Ramos (cell line): ENCODE measurements around the gene LOX.

Experiments used
- in situ Hi-C: fragments of 300-500 bp; cut with MboI; formaldehyde crosslinking; loops from one replicate; pipeline ENCODE4 v1.14.3; 2022; ENCODE audit warnings: low sequenced_read_pairs; ENCODE audit not compliant: unreplicated experiment

Gene LOX

GRCh38 chr5:122078116-122079110 is at the start of gene LOX:
Gene LOX, minus strand, starts transcription at chr5:122078259. Its CDS starts 274 bp downstream, at chr5:122077985.
- in situ Hi-C loops, result no loop called here

- in situ Hi-C loops, result no loop called here
Observed at GRCh38 chr5:122126756-122127321, 48.8 kb upstream of the LOX start.

DNA sequence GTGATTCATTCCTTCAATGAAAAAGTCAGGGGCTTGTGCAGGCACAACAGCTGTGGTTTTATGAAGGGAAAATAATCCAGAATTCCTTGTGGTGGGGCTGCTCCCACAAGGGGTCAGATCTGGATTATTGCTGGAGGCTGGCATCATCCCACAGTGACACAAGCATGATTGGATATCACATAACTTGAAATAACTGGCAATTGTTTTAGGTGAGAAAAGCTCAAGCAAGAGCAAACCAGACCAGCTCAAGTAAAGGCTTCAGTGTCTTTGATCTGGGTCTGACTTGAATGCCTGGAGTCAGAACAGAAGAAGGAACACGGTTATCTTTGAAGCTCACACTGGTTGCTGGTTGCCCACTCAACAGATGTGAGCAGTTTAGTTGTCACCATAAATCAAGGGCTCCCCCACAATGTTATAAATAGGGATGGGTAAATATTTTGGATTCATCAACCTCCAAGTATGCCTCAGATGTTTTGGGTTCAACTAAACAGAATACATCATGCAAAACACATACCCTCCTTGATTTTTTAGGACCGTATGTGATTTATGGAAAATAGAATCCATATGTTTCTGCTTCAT is 48.2 kb upstream of the LOX start:
- in situ Hi-C loops, result no loop called here

DNA sequence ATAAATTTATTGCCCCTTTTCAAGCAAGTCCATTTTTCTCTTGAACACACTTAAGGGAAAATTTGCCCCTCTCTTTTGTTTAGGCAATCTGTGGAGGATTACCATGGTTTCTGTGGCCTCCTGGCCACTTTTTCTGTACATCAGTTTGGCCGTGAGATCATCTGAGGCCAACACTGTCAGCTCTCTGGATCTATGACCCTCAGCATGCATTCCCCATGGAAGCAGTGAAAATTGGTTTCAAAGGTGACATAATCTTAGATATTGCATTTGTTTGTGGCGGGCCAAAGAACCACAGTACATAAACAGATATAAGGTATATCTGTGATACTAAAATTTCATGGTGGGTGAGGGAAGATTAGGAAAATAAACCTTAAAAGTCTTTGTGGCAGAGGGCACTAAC is 46.7 kb upstream of the LOX start:
- in situ Hi-C loops, result no loop called here

DNA sequence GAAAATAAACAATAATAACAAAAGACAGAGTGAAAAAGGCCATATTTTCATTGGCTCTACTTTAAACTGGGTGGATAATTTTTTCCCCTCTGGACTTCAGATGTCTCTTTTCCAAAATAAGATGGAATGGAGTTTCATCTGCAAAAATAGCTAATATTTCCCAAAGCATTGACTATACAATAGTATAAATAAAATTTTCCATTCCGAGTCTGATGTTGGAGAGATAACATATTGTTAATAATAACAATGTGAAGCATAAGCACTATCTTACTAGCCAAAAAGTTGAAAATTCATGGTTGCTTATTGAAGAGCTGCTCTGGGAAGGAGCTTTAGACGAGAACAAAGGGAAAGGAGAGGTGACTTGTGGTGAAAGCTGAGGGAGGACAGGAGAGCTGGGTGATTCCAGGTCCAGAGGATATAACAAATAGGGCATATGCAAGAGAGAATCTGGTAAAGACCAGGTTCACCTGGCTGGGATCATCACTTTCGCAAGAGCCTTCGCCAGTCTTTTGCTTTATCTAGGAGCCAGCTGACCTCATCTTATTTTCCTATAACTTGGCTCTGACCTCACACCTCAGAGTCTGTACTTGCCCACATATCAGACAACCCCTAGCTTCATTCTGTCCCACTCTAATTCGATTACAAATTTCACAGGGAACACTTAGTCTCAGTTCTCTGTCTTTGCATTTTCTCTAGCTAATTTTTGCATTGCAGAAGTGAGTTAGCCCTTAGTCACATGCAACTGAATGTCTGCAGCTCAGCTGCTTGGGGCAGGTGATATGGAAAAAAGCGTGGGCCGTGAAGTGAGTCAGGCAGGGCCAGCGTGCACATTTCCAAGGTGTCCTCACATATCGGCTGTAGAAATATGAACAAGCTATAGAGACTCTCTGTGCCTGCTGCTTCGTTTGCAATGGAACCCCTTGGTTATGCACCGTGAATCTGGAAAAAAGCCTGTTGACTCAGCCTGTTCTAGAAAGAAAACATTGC is 43.7 kb upstream of the LOX start:
- in situ Hi-C loops, result no loop called here

GRCh38 chr5:122120957-122121356 is 42.9 kb upstream of the LOX start:
- in situ Hi-C loops, result no loop called here

GRCh38 chr5:122120493-122120892 is 42.4 kb upstream of the LOX start:
- in situ Hi-C loops, result no loop called here

DNA sequence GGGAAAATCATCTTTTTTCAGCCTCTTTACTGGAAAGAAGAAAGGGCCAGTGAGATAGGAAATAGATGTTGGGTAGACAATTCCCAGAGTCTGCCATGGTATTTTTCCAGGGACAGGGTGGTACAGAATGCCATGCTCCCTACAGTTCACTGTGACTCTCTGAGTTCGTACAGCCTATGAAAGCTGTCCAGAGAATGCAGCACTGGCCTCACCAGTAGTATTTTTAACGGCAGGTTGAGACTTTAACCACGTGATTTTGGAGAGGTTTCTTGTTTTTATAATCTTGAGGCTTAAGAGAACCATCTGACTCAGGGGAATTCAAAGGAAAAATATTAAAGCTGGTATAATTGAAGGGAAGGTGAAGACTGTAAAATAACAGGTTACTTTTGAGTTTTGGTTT is 41.1 kb upstream of the LOX start:
- in situ Hi-C loops, result no loop called here

- in situ Hi-C loops, result no loop called here
Observed at GRCh38 chr5:122118356-122118948, 40.4 kb upstream of the LOX start.

- in situ Hi-C loops, result no loop called here
Observed at GRCh38 chr5:122114501-122114900, 36.4 kb upstream of the LOX start.

GRCh38 chr5:122112733-122113558 is 34.9 kb upstream of the LOX start:
- in situ Hi-C loops, result no loop called here

GRCh38 chr5:122112063-122112462 is 34.0 kb upstream of the LOX start:
- in situ Hi-C loops, result no loop called here

DNA sequence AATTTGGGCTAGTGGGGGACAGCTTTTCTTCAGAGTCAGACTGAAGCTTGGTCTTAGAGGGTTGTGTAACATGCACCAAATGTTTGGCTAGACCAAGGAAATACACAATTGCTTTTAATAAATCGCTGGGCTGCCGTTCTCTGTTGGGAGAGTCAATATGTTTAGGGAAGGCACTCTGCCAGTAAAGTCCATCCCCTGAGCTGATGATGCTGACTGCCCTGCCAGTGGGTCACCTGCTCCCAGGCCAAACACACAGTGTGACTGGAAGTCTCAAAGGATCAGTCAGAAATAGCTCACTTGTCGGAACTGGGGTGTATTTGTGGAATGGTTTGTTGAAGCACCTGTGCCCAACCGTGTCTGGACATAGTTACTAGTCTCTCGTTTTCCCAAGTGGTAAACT is 33.4 kb upstream of the LOX start:
- in situ Hi-C loops, result no loop called here

DNA sequence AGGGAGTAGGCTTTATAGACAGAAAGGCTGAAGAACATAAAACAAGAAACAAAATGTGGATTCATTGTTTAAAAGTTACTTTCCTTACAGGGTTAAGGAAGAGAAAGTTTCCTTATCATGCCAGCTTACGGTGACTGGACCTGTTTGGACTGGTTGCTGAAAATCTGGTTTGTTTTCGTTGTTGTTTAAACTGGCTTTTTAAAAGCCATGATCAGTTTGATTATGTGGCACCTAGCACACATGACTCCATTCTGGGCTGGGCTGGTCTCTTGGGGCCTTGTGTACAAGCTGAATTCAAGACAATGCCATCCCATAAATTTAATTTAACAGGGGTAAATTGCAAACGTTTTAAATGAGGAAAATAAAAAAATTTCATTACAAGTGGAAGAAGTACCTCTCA is 32.9 kb upstream of the LOX start:
- in situ Hi-C loops, result no loop called here

DNA sequence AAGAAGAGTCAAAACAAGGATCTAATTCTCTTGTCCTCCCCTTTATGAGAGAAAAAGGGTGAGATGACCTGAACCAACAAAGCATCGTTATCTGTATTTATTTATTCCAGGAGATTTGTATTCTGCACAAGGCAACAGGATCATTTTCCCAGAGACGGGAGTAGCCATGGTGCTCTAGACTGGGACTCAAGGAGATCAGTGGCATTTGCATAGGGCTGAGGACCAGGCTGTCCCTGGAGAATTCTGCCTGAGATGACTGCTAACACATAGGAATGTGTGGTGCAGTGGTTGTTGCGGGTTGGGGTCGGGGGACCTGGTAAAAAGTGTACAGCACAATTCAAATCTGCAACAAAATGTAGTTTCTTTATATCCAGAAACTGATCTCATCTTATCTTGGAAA is 29.0 kb upstream of the LOX start:
- in situ Hi-C loops, result no loop called here

- in situ Hi-C loops, result no loop called here
Observed at GRCh38 chr5:122105909-122106308, 27.9 kb upstream of the LOX start.

DNA sequence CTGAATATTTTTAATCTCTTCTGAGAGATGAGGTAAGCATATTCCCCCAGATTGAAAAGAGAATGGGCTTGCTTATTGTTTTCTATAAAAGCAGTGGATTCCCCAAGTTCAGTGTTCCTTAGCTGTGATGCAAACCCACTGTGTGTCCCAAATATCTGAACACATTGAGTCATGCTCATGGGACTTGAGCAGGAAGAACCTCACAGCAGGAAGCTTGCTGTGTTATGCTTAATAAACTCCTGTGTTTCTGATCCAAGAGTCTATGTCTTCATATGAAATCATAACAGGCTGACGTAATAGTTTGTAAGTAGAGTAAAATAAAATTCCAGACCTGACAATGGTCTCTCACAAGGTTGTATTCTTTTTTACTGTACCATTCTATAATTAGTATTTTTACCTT is 24.8 kb upstream of the LOX start:
- in situ Hi-C loops, result no loop called here

GRCh38 chr5:122101636-122102285 is 23.7 kb upstream of the LOX start:
- in situ Hi-C loops, result no loop called here
